ENCODE data around the gene SPTA1. TPM values are rescaled to one million over a fixed set of nuclear protein-coding genes. Genes with fewer than 3 reads are reported as not detected.

SPTA1 gene
- 0.92 TPM for total RNA-seq

DNA sequence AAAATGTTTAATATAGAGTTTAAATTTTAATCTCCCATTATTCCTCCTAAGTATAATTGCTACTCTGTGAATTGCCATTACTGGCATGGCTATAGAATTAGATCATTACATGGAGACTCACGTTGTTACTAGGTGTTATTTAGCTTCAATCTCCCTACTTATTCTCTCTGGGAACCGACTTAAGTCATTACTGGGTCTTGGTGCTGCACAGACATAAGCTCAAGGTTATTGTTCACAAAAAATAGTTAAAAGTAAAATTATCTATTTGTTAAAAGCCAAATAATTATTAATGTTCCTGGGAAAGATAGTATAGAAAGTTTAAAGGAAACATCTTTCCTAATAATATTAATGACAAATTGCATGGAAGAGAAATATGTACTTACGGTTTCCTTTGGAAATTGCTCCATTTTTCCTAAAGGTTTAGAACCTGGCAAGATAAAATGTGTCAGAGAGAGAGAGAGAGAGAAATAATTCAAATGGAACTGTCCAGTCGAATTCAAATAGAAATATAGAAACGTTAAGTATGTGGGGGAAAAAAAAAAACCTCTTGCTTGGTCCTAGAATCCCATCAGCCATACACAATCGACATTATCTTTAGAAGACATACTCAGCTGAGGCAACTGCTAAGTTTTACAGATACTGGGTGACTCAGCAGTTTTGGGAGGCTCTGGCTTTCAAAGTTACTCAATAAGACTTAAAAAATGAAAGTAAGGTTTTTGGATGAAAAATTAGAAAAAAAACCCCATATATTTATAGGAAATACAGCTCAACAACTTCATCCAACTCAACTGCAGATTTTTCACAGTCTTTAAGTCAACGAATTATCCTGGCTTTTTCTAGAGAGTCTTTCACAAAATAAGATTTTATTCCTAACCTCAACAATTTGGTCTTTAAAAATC is at the start of gene SPTA1:
SPTA1 (minus strand) TSS at position 605 of the 899 bp plus-strand sequence; CDS start at position 407, 198 bp downstream.

DNA sequence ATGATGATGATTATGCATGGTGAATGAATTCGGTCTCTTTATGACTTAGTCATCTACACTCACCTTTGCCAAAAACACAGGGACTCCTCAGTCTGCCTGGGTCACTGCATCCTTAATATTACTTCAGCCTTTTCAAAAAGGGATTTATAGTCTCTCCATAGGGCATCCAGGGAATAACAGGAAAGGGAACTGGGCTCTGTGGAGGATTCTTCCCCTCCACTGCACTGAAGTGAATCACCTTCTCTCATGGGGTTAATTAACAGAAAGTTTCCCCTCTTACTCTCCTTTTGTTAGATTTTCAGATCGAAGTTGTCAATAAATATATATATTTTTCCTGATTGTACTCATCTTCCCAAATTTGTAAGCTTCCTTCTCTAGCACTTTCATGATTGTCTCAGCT is 34.1 kb upstream of the SPTA1 start, which contains the start of gene OR6K3:
OR6K3 (minus strand) TSS at position 101 of the 400 bp plus-strand sequence. CDS start 2,605 bp downstream, outside the sequence.

DNA sequence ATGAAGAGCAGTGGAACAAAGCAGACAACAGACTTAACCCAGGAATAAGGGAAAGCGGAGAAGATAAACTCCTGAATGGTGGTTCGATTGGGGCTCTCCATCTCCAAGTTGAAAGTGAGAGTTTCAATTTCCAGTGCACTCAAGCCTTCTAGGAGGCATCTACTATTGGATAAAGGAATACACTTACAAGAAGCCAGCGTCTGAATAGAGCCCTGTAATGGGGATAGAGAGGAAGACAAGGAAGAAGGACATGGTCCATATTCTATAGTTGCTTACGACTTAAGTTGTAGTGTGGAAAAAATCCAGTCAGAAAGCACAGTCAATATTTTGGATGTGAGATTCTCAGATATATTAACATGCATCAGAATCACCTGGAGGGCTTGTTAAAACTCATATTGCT is 14.0 kb upstream of the SPTA1 start, which contains the start of gene OR6K2:
OR6K2 (minus strand) TSS at position 101 of the 400 bp plus-strand sequence; CDS start at position 101, 0 bp downstream.

DNA sequence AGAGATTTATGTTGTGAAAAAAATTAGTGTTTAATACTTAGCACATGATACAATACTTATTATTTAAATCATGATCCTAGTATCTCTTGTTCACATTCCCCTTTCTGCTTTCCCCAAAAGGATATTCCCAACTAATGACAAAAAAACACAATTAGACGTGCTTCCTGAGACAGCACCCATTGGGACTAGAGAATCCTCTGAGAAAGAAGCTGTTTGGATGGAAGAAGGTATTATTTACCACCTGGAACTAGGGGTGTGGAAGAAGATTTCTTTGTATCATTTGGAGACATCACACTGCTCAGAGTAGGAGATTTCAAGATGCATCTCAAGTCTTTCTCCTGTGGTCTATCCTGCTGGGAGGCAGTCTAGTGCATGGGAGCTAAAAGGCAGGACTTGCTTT is 81.5 kb downstream of the SPTA1 start, which contains the start of gene OR10Z1:
OR10Z1 (plus strand) TSS at position 301 of the 400 bp plus-strand sequence. CDS start 1,171 bp downstream, outside the sequence.

DNA sequence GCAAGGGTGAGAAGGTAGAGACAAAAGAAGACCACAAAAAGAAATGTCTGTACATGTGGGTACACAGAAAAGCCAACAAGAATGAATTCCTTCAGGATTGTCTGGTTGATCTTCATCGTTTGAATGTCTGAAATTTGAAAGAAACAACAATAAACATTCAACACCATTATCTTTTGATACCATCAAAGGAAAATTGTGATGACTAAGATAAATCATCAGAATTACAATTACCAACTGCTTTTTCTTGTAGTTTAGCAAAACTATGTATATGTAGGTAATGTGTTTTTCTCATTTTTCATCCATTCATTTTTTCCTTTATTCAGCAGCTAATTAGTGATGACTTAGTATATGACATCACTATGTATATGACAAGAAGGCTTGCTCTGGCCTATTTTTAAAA is 106.8 kb downstream of the SPTA1 start, which contains the start of gene OR10X1:
OR10X1 (minus strand) TSS at position 167 of the 400 bp plus-strand sequence; CDS start at position 167, 0 bp downstream.

DNA sequence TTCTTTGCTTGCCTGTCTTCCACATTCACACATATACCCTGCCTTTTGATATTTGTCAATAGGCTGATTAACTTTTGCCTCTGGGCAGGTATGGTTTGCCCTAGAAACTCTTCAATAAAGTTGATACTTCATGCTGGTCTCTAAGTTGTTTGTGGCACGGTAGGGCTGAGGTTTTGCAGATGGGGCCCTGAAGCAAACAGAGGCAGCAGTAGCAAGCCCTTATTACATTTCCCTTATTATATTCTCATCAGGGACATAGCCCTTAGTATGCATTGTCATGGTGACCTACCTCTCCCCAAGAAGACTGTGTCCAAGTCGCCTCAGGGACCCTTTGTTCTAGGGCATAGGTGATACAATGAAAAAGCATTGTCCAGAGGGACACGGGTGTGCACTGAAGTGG is 116.0 kb downstream of the SPTA1 start, which contains the start of gene OR6P1:
OR6P1 (minus strand) TSS at position 101 of the 400 bp plus-strand sequence. CDS start 6,976 bp downstream, outside the sequence.

Other genes with a start within 250 kb of the SPTA1 start
- gene OR10K1, start 224.9 kb downstream of the SPTA1 start, total RNA-seq: not detected
- gene OR10R2, start 214.5 kb downstream of the SPTA1 start, total RNA-seq: not detected
- gene OR6Y1, start 132.3 kb downstream of the SPTA1 start, total RNA-seq: not detected
- not detected for gene OR6P1, start 116.1 kb downstream of the SPTA1 start, total RNA-seq
- gene OR10X1, start 106.8 kb downstream of the SPTA1 start, total RNA-seq: not detected
- not detected for gene OR10Z1, start 81.4 kb downstream of the SPTA1 start, total RNA-seq
- not detected for gene OR6K2, start 13.9 kb upstream of the SPTA1 start, total RNA-seq
- not detected for gene OR6K3, start 34.0 kb upstream of the SPTA1 start, total RNA-seq
- not detected for gene OR6K6, start 68.0 kb upstream of the SPTA1 start, total RNA-seq
- not detected for gene OR6N1, start 85.5 kb upstream of the SPTA1 start, total RNA-seq
- not detected for gene OR6N2, start 94.5 kb upstream of the SPTA1 start, total RNA-seq
- 7.4 TPM for gene MNDA, start 144.6 kb upstream of the SPTA1 start, total RNA-seq
- gene PYHIN1, start 244.8 kb upstream of the SPTA1 start, total RNA-seq: not detected